Measurements from ENCODE around the gene CEP131. TPM values are rescaled to one million over a fixed set of nuclear protein-coding genes. Genes with fewer than 3 reads are reported as not detected.

The CEP131 gene
- total and polyA plus RNA-seq, 2 of the 8 experiments (the other 6 are each of a cell fraction or from before 2014, with no cell fraction given), result 5.9 to 23.2 TPM

DNA sequence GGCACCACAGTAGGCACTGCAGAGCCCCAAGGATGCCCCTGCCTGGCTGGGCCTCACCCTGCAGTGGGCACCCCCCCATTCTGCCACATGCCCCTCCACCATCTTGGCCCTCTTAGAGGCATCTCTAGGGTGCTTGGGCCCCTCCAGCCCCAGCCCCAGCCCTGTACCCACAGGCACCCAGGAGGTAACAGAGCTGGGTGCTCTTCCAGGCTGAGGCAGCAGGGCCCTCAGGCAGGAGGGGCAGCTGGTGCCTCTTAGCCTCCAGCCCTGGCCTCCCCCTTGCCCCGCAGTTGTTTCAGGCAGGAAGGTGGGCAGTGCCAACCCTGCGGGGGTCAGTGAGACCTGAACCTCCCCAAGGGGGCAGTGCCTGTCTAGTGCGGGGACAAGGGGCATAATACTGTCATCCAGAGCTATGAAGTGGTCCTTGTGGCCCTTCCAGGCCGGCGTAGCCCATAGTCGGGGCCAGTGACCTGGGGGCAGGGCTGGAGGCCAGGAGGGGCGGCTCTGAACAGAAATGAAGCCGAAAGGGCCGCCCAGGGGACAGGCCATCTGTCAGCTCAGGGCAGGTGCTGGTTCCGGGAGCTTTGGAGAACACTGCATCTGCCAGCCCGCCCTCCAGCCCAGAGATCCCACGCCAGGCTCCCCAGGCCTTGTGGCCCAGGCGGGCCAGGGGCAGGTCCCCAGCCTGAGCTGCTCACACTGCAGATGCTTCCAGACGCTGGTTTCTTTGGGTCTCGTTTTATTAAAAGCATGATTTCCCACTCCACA, 51.9 kb downstream of the CEP131 start:
- Histone ChIP-seq H3K14ac (ENCODE audit: insufficient read length) (no peak overlapping the region), H3K4me1 (replicated peaks in 1 of 4; ENCODE audit: control insufficient read depth in 3 of 4, insufficient read depth in 4 of 4, low read length in 3 of 4) (peaks cover 0 to 4% (median 0%) of the 10 kb centered on the region in 4 experiments; a peak in 2 of 7 replicates), H3K4ac (replicated peaks; ENCODE audit: insufficient read length, low read depth, low read length) (no peak overlapping the region), H3K56ac (replicated peaks; ENCODE audit: insufficient read length, low read depth, low read length) (no peak overlapping the region), H3K23me2 (ENCODE audit: low read depth, low read length) (peaks cover 9% of the 10 kb centered on the region), H2BK120ac (replicated peaks; ENCODE audit: low read depth, low read length) (no peak overlapping the region), H3K27me3 (replicated peaks in 1 of 4; ENCODE audit: control insufficient read depth in 3 of 4, extremely low read depth in 1 of 4, insufficient read depth in 3 of 4, low read length in 3 of 4) (peaks cover 0 to 7% (median 3%) of the 10 kb centered on the region in 4 experiments; a peak in 4 of 7 replicates), H3K18ac (ENCODE audit: extremely low read depth, low read length) (no peak overlapping the region), H3K4me2 (ENCODE audit: insufficient read depth in 1 of 2, low read depth in 2 of 2, low read length in 2 of 2) (no peak overlapping the region), H2BK20ac (ENCODE audit: low read length) (no peak overlapping the region), H4K20me1 (replicated peaks in 1 of 2; ENCODE audit: control insufficient read depth in 1 of 2, insufficient read depth in 2 of 2, low read length in 2 of 2) (peaks cover 0 to 8% of the 10 kb centered on the region in 2 experiments), H2BK15ac (ENCODE audit: low read length) (no peak overlapping the region), H2BK12ac (ENCODE audit: low read depth, low read length) (no peak overlapping the region), H3K79me2 (ENCODE audit: control insufficient read depth in 1 of 2, insufficient read depth in 2 of 2, low read length in 2 of 2) (peaks cover 0 to 4% of the 10 kb centered on the region in 2 experiments; a peak in 2 of 4 replicates), H4K8ac (ENCODE audit: extremely low read depth, insufficient read depth, low read length) (no peak overlapping the region), H3K9me3 (ENCODE audit: insufficient read depth in 2 of 2, low read depth in 1 of 2, low read length in 1 of 2) (no peaks in the 10 kb centered on the region), H2BK5ac (ENCODE audit: low read depth, low read length) (no peak overlapping the region), H3K36me3 (ENCODE audit: control insufficient read depth in 2 of 4, insufficient read depth in 4 of 4, low read length in 3 of 4) (no peaks in the 10 kb centered on the region; a peak in 1 of 8 replicates), H3K27ac (ENCODE audit: low read depth, low read length) (no peak overlapping the region), H2AK5ac (ENCODE audit: low read depth, low read length) (no peak overlapping the region), H3K23ac (ENCODE audit: insufficient read length) (no peak overlapping the region), H4K91ac (replicated peaks; ENCODE audit: insufficient read length, low read length) (no peak overlapping the region), H2AFZ (ENCODE audit: low read length) (no peak overlapping the region), H4K5ac (ENCODE audit: insufficient read length, low read depth, low read length) (no peak overlapping the region), H3K9ac (replicated peaks in 1 of 4; ENCODE audit: extremely low read depth in 1 of 4, low read depth in 3 of 4, low read length in 3 of 4) (no peak overlapping the region), H3K4me3 (ENCODE audit: extremely low read depth in 1 of 4, insufficient read depth in 2 of 4, low read depth in 3 of 4, low read length in 4 of 4) (no peak overlapping the region), H3K79me1 (ENCODE audit: low read depth, low read length) (no peaks in the 10 kb centered on the region; the same call in 1 of the 2 replicates)
- FAIRE-seq (no peak), DNase-seq (ENCODE audit: low read depth in 1 of 2, low spot score in 2 of 2) (no peak)
- ChIA-PET POLR2A (ENCODE audit: partially characterized antibody) (interaction anchor here (1.2 to 1.6 kb wide), 3 partner anchors 9 to 37 kb away, joined by 3 to 5 read pairs (median 3); no protein-coding TSS in a partner anchor), CTCF (ENCODE audit: partially characterized antibody) (interaction anchor here (0.8 to 1.4 kb wide), 3 partner anchors 22 to 595 kb away, joined by 3 read pairs; no protein-coding TSS in a partner anchor)
- WGBS, 2 experiments (ENCODE audit: extremely low coverage in 1 of 2, insufficient coverage in 1 of 2, insufficient read length in 1 of 2, insufficient replicate concordance in 2 of 2, low coverage in 1 of 2, low lambda C conversion rate in 2 of 2, missing lambda C conversion rate in 1 of 2), result 87% methylated on average over 15 of the region's 15 CpGs; no CpG with 5 or more reads in 1 of the 2 experiments
- TF ChIP-seq, protein P1, sequence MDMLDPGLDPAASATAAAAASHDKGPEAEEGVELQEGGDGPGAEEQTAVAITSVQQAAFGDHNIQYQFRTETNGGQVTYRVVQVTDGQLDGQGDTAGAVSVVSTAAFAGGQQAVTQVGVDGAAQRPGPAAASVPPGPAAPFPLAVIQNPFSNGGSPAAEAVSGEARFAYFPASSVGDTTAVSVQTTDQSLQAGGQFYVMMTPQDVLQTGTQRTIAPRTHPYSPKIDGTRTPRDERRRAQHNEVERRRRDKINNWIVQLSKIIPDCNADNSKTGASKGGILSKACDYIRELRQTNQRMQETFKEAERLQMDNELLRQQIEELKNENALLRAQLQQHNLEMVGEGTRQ (IDR thresholded peaks at IDR 0.05; ENCODE audit: low read length), result no peak
- TF ChIP-seq RXRA (IDR thresholded peaks at IDR 0.05; ENCODE audit: insufficient read depth, low read depth, low read length) (no peak), TAF7 (optimal IDR thresholded peaks at IDR 0.05; ENCODE audit: borderline replicate concordance, low read depth, low read length) (no peak), RBBP5 (IDR thresholded peaks at IDR 0.05; ENCODE audit: borderline replicate concordance, low read depth, low read length) (no peak), CEBPB (IDR thresholded peaks at IDR 0.05; ENCODE audit: low read depth, low read length) (no peak), TBP (IDR thresholded peaks at IDR 0.05; ENCODE audit: low read depth, low read length) (no peak), SIN3A (conservative IDR thresholded peaks at IDR 0.05 in 1 of 2, IDR thresholded peaks at IDR 0.05 in 1 of 2; ENCODE audit: low read depth in 1 of 2, low read length in 2 of 2) (no peak), ASH2L (IDR thresholded peaks at IDR 0.05; ENCODE audit: low read length) (no peak), SUZ12 (IDR thresholded peaks at IDR 0.05; ENCODE audit: low read length) (no peak)
- TF ChIP-seq, protein P2, sequence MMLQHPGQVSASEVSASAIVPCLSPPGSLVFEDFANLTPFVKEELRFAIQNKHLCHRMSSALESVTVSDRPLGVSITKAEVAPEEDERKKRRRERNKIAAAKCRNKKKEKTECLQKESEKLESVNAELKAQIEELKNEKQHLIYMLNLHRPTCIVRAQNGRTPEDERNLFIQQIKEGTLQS (IDR thresholded peaks at IDR 0.05; ENCODE audit: insufficient read depth, low read depth, low read length), result no peak

All from H1 (cell line).